CD14-positive monocyte (primary cell): ENCODE results near the gene RBM19. TPM values are rescaled to one million over a fixed set of nuclear protein-coding genes. Genes with fewer than 3 reads are reported as not detected.

Experiments
- DNase-seq, 3 donors: peaks; one replicate each; pipeline ENCODE4 v3.0.0-alpha.2; 2011 to 2022
- H2AFZ ChIP-seq: 2 replicates; pipeline ENCODE4 v1.6.0; 2012; ENCODE audit warnings: mild to moderate bottlenecking, low read depth, low read length, inconsistent platforms; ENCODE audit not compliant: insufficient read depth, poor library complexity, severe bottlenecking
- H3K27ac ChIP-seq, 2 donors: 1 replicate in 1 of 2; 2 replicates in 1 of 2; pipeline ENCODE4 v1.5.1; 2012 to 2013; ENCODE audit warnings: low read length in 2 of 2, control low read depth in 1 of 2, inconsistent platforms in 1 of 2, low read depth in 1 of 2, mild to moderate bottlenecking in 1 of 2
- H3K27me3 ChIP-seq, 2 donors: one replicate each; pipeline versions ENCODE4 v1.6.0 to v1.6.1; 2011 to 2013; ENCODE audit warnings: low read length in 2 of 2; ENCODE audit not compliant: control insufficient read depth in 2 of 2, insufficient read depth in 2 of 2
- H3K36me3 ChIP-seq, 2 donors: replicated peaks in 1 of 2; 1 replicate in 1 of 2; 2 replicates in 1 of 2; pipeline versions ENCODE4 v1.5.1 to v1.6.1; 2012 to 2013; ENCODE audit warnings: low read length in 2 of 2, control low read depth in 1 of 2, inconsistent platforms in 1 of 2, mild to moderate bottlenecking in 1 of 2; ENCODE audit not compliant: insufficient read depth in 2 of 2, control insufficient read depth in 1 of 2
- H3K4me1 ChIP-seq, 2 donors: 1 replicate in 1 of 2; 2 replicates in 1 of 2; pipeline versions ENCODE4 v1.5.1 to v1.6.1; 2012 to 2013; ENCODE audit warnings: low read length in 2 of 2, control low read depth in 1 of 2, inconsistent platforms in 1 of 2, mild to moderate bottlenecking in 1 of 2, moderate library complexity in 1 of 2; ENCODE audit not compliant: insufficient read depth in 2 of 2, control insufficient read depth in 1 of 2
- H3K4me2 ChIP-seq: replicated peaks from 2 replicates; pipeline ENCODE3; 2012; ENCODE audit warnings: low read length, moderate library complexity, mild to moderate bottlenecking; ENCODE audit not compliant: poor library complexity, severe bottlenecking; ENCODE audit errors: extremely low read depth
- H3K4me3 ChIP-seq, 3 experiments: fragments of 200-600 bp in 1 of 3; sonication (generic) in 1 of 3; replicated peaks in 1 of 3; 1 replicate in 2 of 3; 2 replicates in 1 of 3; pipeline ENCODE4 v1.5.1; 2011 to 2013; ENCODE audit warnings: low read length in 3 of 3, mild to moderate bottlenecking in 3 of 3, control low read depth in 2 of 3, low read depth in 2 of 3, inconsistent platforms in 1 of 3, moderate library complexity in 1 of 3
- H3K79me2 ChIP-seq: 2 replicates; pipeline ENCODE4 v1.6.0; 2012; ENCODE audit warnings: mild to moderate bottlenecking, control low read depth, inconsistent platforms, low read length, moderate library complexity; ENCODE audit not compliant: insufficient read depth
- H3K9ac ChIP-seq: 2 replicates; pipeline ENCODE4 v1.6.0; 2017; ENCODE audit warnings: low read length, mild to moderate bottlenecking; ENCODE audit not compliant: insufficient read depth, poor library complexity, severe bottlenecking
- H3K9me3 ChIP-seq, 2 donors: replicated peaks in 1 of 2; 1 replicate in 1 of 2; 2 replicates in 1 of 2; pipeline versions ENCODE4 v1.5.1 to v1.6.1; 2012 to 2013; ENCODE audit warnings: low read length in 2 of 2, control low read depth in 1 of 2; ENCODE audit not compliant: control insufficient read depth in 1 of 2, insufficient read depth in 1 of 2
- H4K20me1 ChIP-seq: 2 replicates; pipeline ENCODE4 v1.6.0; 2012; ENCODE audit warnings: mild to moderate bottlenecking, low read length, control low read depth, moderate library complexity; ENCODE audit not compliant: insufficient read depth
- H3K27ac Mint-ChIP-seq, 7 donors: one replicate each; pipeline ENCODE4 v1.8.0; 2020; ENCODE audit warnings: mild to moderate bottlenecking in 7 of 7, mixed read lengths in 7 of 7, moderate library complexity in 6 of 7, inconsistent platforms in 2 of 7
- H3K27me3 Mint-ChIP-seq, 3 donors: one replicate each; pipeline ENCODE4 v1.8.0; 2021 to 2022; ENCODE audit warnings: low read depth in 3 of 3, mild to moderate bottlenecking in 3 of 3, mixed read lengths in 3 of 3, moderate library complexity in 3 of 3, inconsistent platforms in 1 of 3
- H3K36me3 Mint-ChIP-seq, 2 donors: one replicate each; pipeline ENCODE4 v1.8.0; 2020; ENCODE audit warnings: mixed read lengths in 2 of 2, inconsistent platforms in 1 of 2, mild to moderate bottlenecking in 1 of 2
- H3K4me1 Mint-ChIP-seq: one replicate; pipeline ENCODE4 v1.8.0; 2020; ENCODE audit warnings: mild to moderate bottlenecking, mixed read lengths
- H3K4me3 Mint-ChIP-seq, 2 donors: one replicate each; pipeline ENCODE4 v1.8.0; 2020; ENCODE audit warnings: mild to moderate bottlenecking in 2 of 2, mixed read lengths in 2 of 2, moderate library complexity in 1 of 2
- H3K9me3 Mint-ChIP-seq, 7 donors: one replicate each; pipeline ENCODE4 v1.8.0; 2020 to 2022; ENCODE audit warnings: mixed read lengths in 7 of 7, mild to moderate bottlenecking in 6 of 7, moderate library complexity in 6 of 7, inconsistent platforms in 2 of 7
- CTCF ChIP-seq: fragments of 200-600 bp; IDR thresholded peaks from one replicate; pipeline ENCODE4 v1.8.0; 2022; ENCODE audit warnings: antibody characterized with exemption, mild to moderate bottlenecking
- WGBS: methylation state at CpG from one replicate; pipeline ENCODE4 v1.1.5; 2013; ENCODE audit warnings: missing lambda C conversion rate; ENCODE audit not compliant: insufficient coverage; 5-methylcytosine and 5-hydroxymethylcytosine counted together
- intact Hi-C, 2 donors: fragments of 100-400 bp; cut with micrococcal nuclease; formaldehyde crosslinking; loops; one replicate each; pipeline versions ENCODE4 v1.15.0 to v1.15.1; 2023
- polyA plus RNA-seq, 3 donors: library from polyadenylated mRNA; depleted of rRNA in 1 of 3; unstranded in 2 of 3; stranded (reverse) in 1 of 3; fragments of 300-500 nt in 2 of 3; fragments of >200 nt in 1 of 3; fragmentation: Illumina TruSeq in 2 of 3; gene quantifications; 1 replicate in 2 of 3; 2 replicates in 1 of 3; pipeline ENCODE4 v1.2.3, GENCODE V29; 2012 to 2021

The RBM19 gene
- polyA plus RNA-seq, 3 donors: 2.1 to 30.4 (median 2.2) TPM

- H3K4me1 Mint-ChIP-seq: peaks cover 31% of the 10 kb centered on the region
- peak overlapping the region in 1 of 7 donors; percentile 20 for H3K27ac Mint-ChIP-seq
- intact Hi-C loops: no loop called here
- H3K27me3 ChIP-seq: peaks cover 0 to 3% of the 10 kb centered on the region in 2 donors
- peaks cover 0 to 17% of the 10 kb centered on the region in 2 donors for H3K36me3 ChIP-seq
- TF ChIP-seq CTCF: no peak
- peak overlapping the region; percentile 88 for H2AFZ ChIP-seq
- H3K36me3 Mint-ChIP-seq: peaks cover 8 to 9% of the 10 kb centered on the region in 2 donors
- DNase-seq: no peak
- no peak overlapping the region for H3K4me3 ChIP-seq
- no peaks in the 10 kb centered on the region for H4K20me1 ChIP-seq
- peaks cover 30% of the 10 kb centered on the region for H3K79me2 ChIP-seq
- H3K9ac ChIP-seq: no peak overlapping the region
- H3K4me2 ChIP-seq: no peak overlapping the region
- H3K9me3 ChIP-seq: no peaks in the 10 kb centered on the region
- H3K9me3 Mint-ChIP-seq: no peaks in the 10 kb centered on the region
- no CpG with 5 or more reads among the region's 4 CpGs for WGBS
- H3K27ac ChIP-seq: no peak overlapping the region
- H3K4me1 ChIP-seq: peaks cover 22 to 27% of the 10 kb centered on the region in 2 donors
- peak overlapping the region in 1 of 2 donors; percentile 100 for H3K4me3 Mint-ChIP-seq
- peaks cover 0 to 7% (median 2%) of the 10 kb centered on the region in 3 donors for H3K27me3 Mint-ChIP-seq
These were observed 1.2 kb upstream of the RBM19 start for GRCh38 chr12:113967368-113967767.

DNA sequence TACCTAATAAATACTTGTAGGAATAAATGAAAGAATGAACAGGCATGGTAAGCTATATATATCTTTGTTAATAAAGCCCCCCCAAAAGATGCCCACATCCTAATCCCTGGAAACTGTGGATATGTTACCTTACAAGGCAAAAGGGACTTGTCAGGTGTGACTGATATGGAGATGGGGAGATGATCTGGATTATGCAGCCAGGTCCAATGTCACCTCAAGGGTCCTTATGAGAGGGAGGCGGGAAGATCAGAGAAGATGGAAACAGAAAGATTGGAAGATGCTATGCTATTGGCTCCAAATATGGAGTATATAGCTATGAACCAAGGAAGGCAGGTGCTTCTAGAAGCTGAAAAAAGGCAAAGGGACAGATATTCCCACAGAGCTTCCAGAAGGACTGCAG lies 3.4 kb downstream of the RBM19 start:
- Histone ChIP-seq H3K4me1 (peaks cover 23 to 29% of the 10 kb centered on the region in 2 donors), H4K20me1 (no peaks in the 10 kb centered on the region), H3K27ac (peak overlapping the region in 1 of 2 donors; percentile 28), H2AFZ (no peak overlapping the region), H3K79me2 (peaks cover 30% of the 10 kb centered on the region), H3K27me3 (peaks cover 0 to 3% of the 10 kb centered on the region in 2 donors), H3K4me2 (no peak overlapping the region), H3K9ac (no peak overlapping the region), H3K4me3 (no peak overlapping the region), H3K36me3 (peaks cover 41 to 63% of the 10 kb centered on the region in 2 donors), H3K9me3 (no peaks in the 10 kb centered on the region)
- Mint-ChIP-seq H3K27ac (peak overlapping the region in 6 of 7 donors; percentile 2 to 88 (median 22)), H3K36me3 (peaks cover 53 to 54% of the 10 kb centered on the region in 2 donors), H3K4me3 (no peak overlapping the region), H3K9me3 (no peaks in the 10 kb centered on the region), H3K27me3 (peaks cover 2 to 3% (median 3%) of the 10 kb centered on the region in 3 donors), H3K4me1 (peaks cover 31% of the 10 kb centered on the region)
- WGBS: 70% methylated on average over 1 of the region's 1 CpG
- no peak for DNase-seq
- no peak for TF ChIP-seq CTCF
- intact Hi-C loops: no loop called here
